GM21529 (cell line): ENCODE measurements around the gene SLC4A1.

Experiments used
- ATAC-seq: cut with Tn5 transposase; IDR thresholded peaks from one replicate; pipeline ENCODE4 v1.9.1; 2021; ENCODE audit not compliant: unreplicated experiment

Gene SLC4A1

DNA sequence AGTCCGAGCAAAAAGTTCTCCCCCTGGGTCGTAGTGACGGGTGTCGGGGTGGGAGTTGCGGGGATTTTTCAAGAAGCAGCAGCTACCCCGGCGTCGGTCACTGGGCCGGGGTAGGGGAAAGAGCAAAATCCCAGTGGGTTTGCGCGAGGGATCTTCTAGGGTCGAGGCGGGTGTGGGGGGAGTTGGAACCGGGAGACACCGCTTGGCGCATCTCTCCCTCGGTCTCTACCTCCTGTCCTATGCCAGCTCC, 46.1 kb downstream of the SLC4A1 start:
- no peak for ATAC-seq

DNA sequence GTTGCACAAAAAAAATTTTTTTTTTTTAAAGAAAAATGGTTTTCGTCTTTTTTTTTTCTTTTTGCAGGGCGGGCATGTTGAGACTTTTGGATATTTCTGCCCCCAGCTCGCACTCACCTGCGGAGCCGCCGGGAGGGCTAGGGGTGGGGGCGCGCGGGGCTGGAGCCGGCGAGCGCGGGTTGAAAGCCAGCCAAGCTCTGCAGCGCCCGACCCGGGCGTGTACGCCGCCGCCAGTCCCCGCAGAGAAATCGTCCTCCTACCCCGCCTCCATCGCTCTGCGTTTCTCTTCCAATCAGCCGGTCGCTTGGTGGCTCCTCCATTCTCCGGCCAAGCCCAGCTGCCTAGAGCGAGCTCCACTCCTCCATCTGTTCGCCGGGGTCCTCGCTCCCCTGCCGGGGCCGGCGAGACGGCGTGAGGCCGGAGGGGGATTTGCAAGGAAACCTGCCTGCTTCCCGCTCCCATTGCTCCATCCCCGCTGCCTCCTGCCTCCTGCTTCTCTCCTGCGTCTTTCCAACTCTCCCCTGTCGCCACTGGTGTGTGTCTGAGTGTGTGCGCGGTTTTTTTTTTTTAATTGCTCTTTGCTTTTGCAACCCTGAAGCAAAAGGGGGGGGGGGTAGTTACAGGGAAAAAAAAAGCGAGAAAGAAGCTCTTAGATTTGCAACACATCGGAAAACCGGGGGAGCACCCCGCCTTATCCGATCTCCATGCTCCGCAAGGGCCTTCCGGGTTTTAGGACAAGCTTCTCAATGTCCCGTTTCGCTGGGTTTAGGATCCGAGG, 46.7 kb downstream of the SLC4A1 start:
- ATAC-seq = no peak

DNA sequence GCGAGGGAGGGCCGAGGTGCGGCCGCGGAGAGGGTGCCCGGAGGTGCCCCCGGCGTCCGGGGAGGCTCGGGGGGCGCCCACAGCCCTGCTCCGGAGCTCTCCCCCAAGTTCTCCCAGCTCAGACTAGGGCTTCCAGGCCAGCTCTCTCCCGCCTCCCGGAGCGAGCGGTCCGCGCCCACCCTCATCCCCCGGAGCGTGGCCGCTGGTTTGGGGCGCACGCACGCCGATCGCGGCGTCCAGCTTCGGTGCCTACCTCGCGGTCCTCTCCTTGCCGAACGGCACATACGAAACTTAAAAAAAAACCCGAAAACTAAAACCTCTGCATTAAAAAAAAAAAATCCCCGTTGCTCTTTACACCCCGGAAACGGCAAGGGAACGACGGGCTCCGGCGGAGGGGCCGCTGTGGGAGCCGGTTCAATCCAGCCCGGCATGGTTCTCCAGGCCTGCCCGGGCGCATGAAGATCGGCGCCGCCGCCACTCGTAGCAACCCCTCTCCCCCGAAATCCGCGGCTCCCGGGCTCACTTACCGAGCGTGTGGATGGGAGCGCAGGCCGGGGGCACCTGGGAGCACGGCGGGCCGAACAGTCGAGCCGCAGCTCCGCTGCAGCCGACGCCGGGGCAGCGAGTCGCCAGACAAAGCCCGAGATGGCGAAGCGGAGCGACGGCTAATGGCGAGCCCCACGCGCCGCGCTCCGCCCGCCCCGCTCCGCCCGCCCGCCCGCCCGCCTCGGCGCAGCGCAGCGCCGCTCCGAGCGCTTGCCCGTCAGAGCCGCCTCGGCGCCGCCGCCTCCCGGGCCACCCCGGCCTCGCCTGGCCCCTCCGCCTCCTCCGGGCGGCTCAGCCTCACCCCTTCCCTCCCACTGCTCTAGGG, 47.5 kb downstream of the SLC4A1 start:
- ATAC-seq = peak; percentile 4

DNA sequence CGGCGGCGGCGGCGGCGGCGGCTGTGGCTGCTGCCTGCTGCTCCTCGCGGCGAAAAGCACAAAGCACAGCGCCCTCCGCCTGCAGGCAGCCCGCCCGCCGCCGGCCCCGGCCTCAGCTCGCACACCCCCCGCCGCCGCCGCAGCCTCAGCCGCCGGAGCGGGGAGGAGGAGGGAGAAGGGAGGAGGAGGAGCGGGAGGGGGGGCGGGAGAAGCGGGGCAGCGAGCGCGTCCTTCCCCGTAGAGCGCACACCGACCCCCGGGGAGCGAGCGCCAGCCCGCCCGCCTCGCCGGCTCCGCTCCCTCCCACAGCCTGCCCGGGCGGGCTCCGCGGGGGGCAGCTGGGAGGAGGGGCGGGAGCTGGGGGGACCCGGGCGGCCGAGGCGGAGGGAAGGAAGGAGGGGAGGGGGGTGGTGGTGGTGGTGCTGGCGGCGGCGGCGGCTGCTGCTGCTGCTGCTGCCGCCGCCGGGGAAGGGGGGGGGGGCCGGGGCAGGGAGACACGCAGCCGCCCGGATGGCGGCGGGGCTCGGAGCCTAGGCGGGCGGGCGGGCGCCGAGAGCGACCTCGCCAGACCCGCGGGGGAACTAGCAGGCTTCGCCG, 48.2 kb downstream of the SLC4A1 start, which contains the start of gene UBTF:
Gene UBTF, minus strand, starts transcription at position 60 of the 597 bp plus-strand sequence. CDS start 1,446 bp downstream, outside the sequence.
- ATAC-seq = peak; percentile 4

DNA sequence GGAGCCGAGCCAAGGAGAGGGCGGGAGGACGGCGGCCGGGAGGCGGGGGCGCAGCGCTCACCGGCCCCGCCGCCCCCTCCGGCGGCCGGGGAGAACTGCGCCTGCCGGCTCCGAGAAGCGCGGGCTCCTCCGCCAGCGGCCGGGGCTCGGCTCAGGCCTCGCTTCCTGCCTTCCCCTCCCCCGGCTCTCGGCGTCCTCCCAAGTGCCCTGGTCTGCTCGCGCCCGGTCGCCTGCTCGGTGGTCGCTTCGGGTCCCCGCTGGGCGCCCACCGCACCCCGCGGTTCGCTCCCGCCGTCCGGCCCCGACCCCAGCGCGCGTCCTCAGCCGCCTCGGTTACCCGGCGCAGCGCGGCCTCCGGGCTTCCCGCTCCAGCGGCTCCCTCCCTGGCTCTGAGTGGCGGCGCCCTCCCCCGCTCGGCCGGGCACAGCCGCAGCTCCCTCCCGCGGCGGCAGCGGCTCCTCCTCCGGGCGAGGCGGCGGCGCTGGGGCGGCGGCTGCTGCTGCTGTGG, 48.8 kb downstream of the SLC4A1 start:
- peak; percentile 37 for ATAC-seq

DNA sequence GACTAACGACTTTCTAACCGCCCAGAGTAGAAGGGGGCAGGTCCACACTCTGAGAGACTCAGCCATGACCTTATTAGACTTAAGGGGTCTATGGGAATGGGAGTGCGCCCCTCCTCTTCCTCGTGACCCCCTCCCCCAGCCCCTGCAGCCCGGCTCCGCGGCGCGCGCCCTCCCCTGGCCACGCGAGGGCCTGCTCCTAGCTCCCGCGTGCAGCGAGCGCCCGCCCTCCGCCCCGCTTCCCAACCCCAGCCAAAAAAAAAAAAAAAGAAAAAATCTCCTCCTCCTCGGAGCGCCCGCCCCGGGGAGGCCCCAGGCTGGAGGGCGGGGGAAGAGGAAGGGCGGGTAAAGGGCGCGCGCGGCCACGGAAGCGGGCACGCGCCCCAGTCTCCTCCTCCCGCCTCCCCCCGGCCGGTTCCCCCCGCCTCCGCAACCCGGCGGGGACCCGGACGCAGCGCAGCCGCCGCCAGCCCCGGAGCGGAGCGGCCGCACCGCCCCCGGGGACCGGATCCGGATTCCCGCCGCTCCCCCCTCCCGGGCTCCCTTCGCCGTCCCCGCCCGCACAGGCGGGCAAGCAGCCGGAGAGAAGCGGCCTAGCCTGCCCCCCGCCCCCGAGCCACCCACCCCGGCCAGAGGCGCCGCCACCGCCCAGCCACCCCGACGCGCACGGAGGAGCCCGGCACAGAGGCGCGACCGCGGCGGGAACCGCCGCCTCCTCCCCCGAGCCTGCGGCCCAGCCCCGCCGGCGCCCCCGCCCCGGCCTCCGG, 49.4 kb downstream of the SLC4A1 start:
- peak; percentile 23 for ATAC-seq

DNA sequence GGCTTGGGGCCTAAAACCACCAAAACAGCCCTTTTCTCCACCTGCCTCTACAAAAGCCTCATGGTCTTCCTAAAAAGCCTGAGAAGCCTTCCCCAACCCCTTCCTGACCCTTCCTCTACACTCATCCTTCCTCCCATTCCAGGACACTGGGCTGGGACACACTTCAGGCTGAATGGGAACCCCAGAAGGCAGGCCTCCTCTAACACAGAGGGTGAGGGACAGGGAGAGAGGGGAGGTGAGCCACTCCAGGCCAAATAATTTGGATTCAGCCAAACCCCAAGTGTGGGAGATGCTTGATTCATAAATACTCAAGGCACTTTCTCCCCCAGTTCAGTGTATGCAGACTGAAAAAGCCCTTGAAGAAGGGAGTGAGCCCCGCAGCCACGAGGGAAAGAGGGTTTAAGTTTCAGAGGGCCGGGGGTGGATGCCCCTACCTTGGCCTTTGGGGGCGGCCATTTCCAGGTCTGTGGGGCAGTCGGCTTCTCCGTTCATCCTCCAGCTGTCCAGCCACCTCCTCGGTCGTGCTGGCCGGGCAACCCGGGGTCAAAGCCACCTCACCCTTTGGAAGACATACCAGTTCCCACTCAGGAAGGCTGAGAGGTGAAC, 50.1 kb downstream of the SLC4A1 start:
- ATAC-seq = no peak

DNA sequence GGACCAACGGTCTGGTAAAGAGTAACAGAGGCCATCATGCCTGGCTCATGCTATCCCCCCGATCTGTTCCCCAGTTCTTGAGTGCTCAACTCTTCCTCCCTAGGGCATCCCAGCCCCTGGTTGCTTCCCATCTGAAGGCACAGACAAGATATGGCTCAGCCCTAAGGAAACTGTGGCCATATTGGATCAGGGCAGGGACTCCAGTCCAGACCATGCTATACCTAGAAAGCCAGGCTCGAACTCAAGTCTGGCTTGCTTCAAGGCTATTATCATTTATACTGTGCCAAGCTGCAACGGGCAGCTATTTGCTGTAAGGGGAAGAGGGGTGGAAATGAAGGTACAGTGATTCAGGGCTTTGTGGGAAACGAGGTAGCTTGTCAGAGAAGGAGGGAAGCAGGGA, 51.2 kb downstream of the SLC4A1 start:
- no peak for ATAC-seq

DNA sequence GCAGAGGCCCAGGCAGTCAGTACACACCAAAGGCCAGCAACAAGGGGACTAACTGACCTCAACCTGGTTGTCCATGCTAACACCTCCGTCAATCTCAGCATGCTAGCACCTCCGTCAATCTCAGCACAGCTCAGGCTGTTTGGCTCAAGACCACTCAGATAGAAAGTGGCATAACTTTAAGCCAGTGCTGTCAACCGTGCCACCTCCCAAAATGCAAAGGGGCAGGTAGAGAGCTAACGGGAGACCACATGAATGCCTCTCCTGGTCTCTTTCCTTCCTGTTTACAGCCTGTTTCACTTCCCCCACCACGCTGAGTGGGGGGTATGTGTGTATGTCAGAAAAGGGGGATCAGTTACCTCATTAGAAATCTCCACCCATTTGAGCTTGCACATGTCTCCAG, 51.8 kb downstream of the SLC4A1 start:
- no peak for ATAC-seq

DNA sequence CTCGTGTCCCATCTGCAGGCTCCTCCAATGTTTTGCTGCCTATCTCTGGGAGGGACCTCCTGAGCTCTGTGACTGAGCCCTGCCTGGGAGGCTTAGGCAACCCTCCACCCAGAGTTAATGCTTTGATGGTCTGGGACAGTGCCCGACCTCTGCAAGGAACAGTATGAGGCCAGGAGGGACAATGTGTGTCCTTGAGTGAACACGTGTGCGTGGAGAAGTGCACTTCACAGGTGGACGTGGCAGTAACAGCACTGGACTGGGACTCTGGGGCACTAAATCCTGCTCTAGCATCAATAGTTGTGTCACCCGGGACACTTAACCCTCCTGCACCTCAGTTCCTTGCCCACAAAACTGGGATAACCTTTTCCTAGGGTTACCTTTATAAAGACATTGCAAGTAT, 53.0 kb downstream of the SLC4A1 start:
- ATAC-seq = no peak

DNA sequence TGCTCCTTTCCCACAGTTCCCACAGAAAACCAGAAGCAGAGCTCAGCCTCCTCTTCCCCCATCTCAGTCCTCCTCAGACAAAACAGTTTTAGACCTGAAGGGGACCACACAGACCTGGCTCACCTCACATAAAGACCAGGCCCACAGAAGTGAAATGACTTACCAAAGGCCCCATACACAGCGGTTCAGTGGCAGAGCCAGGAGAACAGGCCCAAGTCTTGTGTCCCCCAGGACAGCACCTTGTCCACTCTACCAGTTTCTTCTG, 53.8 kb downstream of the SLC4A1 start:
- ATAC-seq = no peak

DNA sequence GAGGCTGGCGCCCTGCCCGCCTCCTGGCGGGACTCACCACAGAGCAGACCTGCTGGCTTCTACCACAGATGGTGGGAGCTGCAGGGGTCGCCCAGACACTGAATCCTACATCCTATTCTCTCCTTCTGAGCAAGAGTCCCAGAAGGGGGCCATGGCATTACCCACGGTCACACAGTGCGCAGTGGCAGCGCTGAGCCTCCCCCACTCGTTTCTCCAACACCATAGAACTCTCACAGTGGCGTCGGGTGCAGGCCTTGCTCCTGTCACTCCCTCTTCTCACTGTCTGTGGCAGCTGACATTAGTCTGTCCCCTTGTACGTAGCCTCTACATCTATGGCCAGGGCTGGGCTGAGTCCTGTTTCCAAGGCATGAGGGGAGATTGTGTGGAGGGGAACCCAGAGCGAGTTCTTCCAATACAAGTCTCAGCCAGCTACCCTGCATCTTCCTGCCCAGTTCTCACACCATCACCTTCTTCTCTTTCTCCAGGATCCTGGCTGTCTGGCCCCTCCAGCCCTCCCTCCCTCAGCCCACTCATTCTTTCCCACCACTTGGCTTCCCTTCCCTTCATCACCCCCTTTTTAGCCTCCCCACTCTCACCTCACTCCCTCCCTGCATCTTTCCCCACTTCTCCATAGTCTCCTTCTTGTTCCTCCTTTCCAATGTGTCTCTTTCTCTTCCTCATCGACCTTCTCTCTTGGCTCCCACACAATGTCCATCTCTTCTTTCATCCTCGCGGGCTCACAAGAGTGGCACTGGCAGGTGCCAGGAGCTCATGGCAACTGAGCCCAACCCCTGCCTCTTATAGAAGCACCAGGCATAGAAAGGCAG, 54.3 kb downstream of the SLC4A1 start:
- ATAC-seq = no peak

DNA sequence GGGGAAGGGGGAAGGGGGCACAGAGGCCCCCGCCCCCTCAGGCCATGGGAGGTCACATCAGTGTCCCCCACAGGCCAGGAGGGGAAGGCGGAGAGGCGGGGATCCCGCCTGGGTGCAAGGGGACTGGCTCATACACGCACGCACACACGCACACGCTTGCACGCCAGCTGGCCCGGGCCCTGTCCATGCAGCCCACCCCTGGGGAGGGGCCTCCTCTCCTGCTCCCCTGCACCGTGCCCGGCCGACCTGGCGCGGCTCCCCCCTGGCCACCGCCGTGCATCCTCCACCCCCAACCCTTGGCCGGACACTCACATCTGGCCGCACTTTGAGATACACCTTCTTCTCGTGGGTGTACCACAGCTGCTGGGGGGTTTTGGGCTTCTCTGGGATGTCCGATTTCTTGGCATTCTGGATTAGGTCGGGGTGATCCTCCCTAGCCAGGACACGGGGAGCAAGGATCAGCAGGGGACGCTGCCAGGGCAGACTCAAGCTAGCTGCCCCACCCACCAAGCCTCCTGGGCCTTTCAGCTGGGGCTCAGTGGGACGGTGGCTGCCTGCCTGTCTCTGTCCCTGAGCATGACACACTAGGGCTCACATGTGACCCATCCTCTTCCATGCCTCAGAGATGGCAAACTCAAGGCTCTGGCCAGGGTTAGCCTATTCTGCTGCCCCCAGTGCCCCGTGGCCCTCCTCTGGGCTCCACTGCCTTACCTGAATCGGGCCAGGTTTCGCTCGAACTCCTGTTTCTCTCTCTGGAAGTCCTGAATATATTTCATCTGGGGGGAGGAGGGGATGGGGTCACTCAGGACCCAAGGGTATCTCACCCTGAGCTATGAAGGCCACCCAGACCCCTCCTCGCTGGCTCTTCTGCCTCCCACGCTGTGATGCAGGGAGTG, 55.2 kb downstream of the SLC4A1 start:
- no peak for ATAC-seq

DNA sequence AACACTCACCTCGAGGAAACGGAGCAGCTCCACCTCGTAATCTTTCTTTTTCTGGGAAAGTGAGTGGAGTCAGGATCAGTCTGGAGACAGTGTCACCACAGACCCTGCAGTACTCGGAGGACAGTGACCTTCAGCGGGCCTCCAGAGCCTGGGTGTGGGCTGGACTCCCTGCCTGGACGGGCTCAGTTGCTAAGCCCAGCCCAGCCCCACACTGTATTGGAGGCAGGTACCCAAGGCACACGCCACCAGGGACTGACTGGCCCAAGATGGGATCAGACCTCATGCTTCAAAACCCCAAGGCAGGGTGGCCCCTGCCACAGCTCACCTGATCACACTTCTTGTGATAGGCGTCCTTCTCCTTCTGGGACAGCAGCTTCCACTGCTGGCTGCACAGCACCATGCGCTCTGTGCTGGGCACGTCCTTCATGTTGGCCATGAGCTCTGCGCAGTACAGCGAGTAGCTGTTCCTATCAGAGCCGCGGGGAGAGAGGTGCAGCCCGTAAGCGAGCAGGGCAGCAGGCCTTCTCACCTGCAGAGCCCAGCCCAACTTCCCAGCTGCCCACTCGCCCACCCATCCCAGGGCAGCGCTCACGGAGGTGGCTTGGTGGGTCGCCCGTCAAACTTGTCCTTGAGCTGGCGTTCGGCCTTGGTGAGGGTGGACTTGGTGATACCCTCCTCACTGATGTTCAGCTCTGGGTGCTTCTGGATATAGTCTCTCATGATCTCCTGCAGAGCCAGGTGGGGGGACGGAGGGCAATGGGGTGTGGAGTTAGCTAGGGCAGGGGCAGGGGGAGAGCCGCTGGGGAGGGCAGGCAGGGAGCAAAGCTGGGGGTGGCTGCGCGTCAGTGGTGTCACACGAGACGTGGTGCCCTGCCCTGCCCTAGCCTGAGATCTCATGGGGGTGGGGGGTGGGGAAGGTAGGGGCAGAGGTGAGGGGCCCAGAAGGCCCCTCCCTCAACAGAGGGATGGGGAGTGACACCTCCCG, 56.4 kb downstream of the SLC4A1 start:
- ATAC-seq = no peak

DNA sequence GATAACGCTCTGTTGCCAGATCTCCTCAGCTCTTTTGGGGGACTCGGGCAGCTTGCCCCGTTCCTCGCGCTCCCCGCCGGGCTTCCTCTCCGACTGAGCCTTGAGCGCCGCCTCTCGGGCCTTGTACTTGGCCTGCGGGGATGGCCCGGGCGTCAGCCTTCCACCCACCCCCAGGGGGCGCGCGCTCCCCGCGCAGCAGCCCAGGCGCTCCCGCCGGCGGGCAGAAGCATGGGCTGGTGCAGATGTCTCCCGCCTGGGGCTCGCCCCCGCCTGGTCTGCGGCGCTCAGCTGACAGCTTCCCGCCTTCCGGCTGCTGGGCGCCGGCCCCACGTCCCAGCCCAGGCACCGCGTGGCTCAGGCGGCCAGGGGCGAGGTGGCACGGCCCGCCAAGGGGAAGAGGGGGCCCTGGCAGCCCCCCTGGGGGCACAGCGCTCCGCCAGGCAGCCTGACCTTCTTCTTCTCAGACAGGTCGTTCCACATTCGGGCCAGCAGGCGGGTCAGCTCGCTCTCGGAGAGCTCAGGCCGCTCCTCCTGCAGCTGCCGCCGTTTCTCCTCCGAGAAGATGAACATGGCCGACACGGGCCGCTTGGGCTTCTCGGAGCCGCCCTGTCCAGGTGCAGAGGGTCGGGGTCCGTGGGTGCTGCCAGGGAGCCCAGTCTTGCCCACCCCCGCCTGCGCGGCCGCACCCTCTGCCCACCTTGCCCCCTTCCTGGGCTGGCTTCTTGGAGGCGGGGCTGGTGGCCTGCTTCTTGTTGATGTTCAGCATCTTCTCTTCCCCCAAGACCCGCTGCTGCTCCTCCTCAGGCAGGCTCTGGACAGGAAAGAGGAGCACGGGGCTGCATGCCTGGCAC, 57.4 kb downstream of the SLC4A1 start:
- peak; percentile 76 for ATAC-seq

DNA sequence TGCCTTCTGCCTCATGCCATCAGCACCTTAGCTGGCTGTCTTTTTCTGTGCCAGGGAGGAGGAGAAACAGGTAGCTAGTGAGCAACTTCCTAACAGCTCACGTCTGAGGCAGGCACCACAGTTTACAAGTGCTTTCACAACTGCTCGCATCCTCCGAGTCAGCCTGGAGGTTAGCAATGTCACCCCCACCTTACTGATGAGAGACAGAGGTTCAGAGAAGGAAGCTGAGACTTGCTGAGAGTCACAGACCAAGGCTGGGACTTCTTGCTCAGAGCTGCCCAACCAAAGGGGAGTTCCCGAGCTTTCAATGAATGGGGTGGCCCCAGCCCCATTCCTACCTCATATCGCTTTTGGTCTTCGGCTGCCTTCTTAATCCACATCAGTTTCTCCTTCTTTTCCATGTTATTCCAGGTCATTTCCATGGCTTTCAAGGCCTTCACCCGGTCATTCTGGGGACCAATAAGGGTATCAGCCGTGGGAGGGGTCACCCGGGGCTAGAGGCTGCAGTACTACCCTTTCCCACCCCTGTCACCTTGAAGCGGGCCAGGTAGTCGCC, 58.1 kb downstream of the SLC4A1 start:
- ATAC-seq = no peak

DNA sequence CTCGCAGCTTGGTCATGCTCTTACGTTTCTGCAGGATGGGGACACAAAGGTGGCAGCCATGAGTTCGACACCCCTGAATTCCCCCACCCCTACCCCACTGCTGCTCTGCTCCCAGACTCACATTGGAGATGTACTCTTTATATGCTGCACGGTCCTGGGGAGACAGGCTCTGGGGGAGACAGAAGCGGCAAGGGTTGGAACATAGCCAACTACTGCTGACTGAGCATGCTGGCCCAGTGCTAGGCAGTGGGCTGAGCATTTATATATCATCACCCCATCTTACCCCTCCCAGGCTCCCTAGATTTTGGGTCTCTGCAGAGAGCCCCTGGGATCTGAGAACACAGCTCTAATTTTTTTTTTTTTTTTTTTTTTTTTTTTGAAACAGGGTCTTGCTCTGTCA, 60.2 kb downstream of the SLC4A1 start:
- ATAC-seq = no peak
